Measurements from ENCODE around the gene VILL.

DNA sequence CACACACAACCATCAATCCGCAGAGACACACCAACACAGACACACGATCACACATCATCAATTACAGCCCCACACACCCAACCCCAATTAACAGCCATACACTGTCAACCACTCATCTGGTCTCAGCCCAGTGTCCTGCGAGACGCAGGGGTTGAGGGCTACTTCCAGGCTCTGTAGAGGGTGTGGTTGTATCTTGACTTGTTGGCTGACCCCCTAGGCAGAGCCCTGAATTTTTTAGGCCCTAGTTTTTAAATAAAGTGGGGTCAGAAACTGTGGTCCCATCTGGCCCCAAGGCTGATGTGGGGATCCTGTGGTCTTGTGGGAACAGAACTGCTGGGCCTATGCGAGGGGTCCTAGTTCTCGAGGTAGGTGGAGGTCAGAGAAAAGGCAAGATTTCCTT is 9.2 kb downstream of the VILL start:
- TF ChIP-seq MXI1 (conservative IDR thresholded peaks at IDR 0.05; ENCODE audit: poor library complexity, severe bottlenecking), result no peak
- TF ChIP-seq CTCF (IDR thresholded peaks at IDR 0.05; ENCODE audit: poor library complexity, severe bottlenecking), result no peak
- no peak for TF ChIP-seq EZH2 (IDR thresholded peaks at IDR 0.05; ENCODE audit: borderline replicate concordance, insufficient read depth, low read length, poor library complexity, severe bottlenecking)
- TF ChIP-seq, protein P1, sequence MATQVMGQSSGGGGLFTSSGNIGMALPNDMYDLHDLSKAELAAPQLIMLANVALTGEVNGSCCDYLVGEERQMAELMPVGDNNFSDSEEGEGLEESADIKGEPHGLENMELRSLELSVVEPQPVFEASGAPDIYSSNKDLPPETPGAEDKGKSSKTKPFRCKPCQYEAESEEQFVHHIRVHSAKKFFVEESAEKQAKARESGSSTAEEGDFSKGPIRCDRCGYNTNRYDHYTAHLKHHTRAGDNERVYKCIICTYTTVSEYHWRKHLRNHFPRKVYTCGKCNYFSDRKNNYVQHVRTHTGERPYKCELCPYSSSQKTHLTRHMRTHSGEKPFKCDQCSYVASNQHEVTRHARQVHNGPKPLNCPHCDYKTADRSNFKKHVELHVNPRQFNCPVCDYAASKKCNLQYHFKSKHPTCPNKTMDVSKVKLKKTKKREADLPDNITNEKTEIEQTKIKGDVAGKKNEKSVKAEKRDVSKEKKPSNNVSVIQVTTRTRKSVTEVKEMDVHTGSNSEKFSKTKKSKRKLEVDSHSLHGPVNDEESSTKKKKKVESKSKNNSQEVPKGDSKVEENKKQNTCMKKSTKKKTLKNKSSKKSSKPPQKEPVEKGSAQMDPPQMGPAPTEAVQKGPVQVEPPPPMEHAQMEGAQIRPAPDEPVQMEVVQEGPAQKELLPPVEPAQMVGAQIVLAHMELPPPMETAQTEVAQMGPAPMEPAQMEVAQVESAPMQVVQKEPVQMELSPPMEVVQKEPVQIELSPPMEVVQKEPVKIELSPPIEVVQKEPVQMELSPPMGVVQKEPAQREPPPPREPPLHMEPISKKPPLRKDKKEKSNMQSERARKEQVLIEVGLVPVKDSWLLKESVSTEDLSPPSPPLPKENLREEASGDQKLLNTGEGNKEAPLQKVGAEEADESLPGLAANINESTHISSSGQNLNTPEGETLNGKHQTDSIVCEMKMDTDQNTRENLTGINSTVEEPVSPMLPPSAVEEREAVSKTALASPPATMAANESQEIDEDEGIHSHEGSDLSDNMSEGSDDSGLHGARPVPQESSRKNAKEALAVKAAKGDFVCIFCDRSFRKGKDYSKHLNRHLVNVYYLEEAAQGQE (IDR thresholded peaks at IDR 0.05; ENCODE audit: borderline replicate concordance), result no peak
- no peak for TF ChIP-seq EP300 (conservative IDR thresholded peaks at IDR 0.05; ENCODE audit: poor library complexity, severe bottlenecking)
- TF ChIP-seq POLR2AphosphoS5 (IDR thresholded peaks at IDR 0.05), result no peak
- no peak for TF ChIP-seq TAF1 (IDR thresholded peaks at IDR 0.05; ENCODE audit: low read depth)
- no peak for TF ChIP-seq SMC3 (conservative IDR thresholded peaks at IDR 0.05; ENCODE audit: poor library complexity)
